Type B pancreatic cell (in vitro differentiated cells): ENCODE data around the gene CALHM4. TPM values are rescaled to one million over a fixed set of nuclear protein-coding genes. Genes with fewer than 3 reads are reported as not detected.

Experiments used
- DNase-seq: peaks from one replicate; pipeline ENCODE4 v3.0.0; 2021; ENCODE audit warnings: mixed read lengths; ENCODE audit not compliant: unreplicated experiment; ENCODE audit errors: extremely low spot score
- H3K27ac Mint-ChIP-seq: 2 replicates; pipeline ENCODE4 v1.8.0; 2021; ENCODE audit warnings: mild to moderate bottlenecking, mixed read lengths
- H3K27me3 Mint-ChIP-seq: 2 replicates; pipeline ENCODE4 v1.8.0; 2021; ENCODE audit warnings: mixed read lengths
- H3K36me3 Mint-ChIP-seq: 2 replicates; pipeline ENCODE4 v1.8.0; 2021; ENCODE audit warnings: mixed read lengths
- H3K4me1 Mint-ChIP-seq: one replicate; pipeline ENCODE4 v1.8.0; 2021; ENCODE audit warnings: mixed read lengths; ENCODE audit not compliant: unreplicated experiment
- H3K4me3 Mint-ChIP-seq: 2 replicates; pipeline ENCODE4 v1.8.0; 2021; ENCODE audit warnings: mild to moderate bottlenecking, mixed read lengths
- H3K9me3 Mint-ChIP-seq: 2 replicates; pipeline ENCODE4 v1.8.0; 2021; ENCODE audit warnings: mixed read lengths
- CTCF ChIP-seq: fragments of 200-600 bp; sonication (generic); conservative IDR thresholded peaks from 2 replicates; pipeline ENCODE4 v1.5.0; 2021; ENCODE audit warnings: antibody characterized with exemption, mild to moderate bottlenecking
- total RNA-seq: library from RNA; stranded (reverse); gene quantifications from 2 replicates; pipeline ENCODE4 v1.2.1, GENCODE V29; 2021; ENCODE audit warnings: low replicate concordance

CALHM4 gene
- total RNA-seq, 1 donor from 2014 or later = not detected

- peaks cover 21% of the 10 kb centered on the region for H3K4me1 Mint-ChIP-seq
- H3K27ac Mint-ChIP-seq = no peak overlapping the region
- H3K27me3 Mint-ChIP-seq = no peaks in the 10 kb centered on the region
- H3K4me3 Mint-ChIP-seq = no peak overlapping the region
- H3K9me3 Mint-ChIP-seq = peaks cover 11% of the 10 kb centered on the region
- DNase-seq = no peak
- TF ChIP-seq CTCF = no peak
- no peaks in the 10 kb centered on the region for H3K36me3 Mint-ChIP-seq
Measured at GRCh38 chr6:116512734-116513133, 40.8 kb upstream of the CALHM4 start.

GRCh38 chr6:116513224-116513875, 40.2 kb upstream of the CALHM4 start:
- no peak for DNase-seq
- Mint-ChIP-seq H3K36me3 (no peaks in the 10 kb centered on the region), H3K27ac (no peak overlapping the region), H3K27me3 (peaks cover 4% of the 10 kb centered on the region), H3K4me3 (no peak overlapping the region), H3K4me1 (peaks cover 25% of the 10 kb centered on the region), H3K9me3 (peaks cover 11% of the 10 kb centered on the region)
- no peak for TF ChIP-seq CTCF

GRCh38 chr6:116514111-116514510, 39.4 kb upstream of the CALHM4 start:
- Mint-ChIP-seq H3K4me3 (no peak overlapping the region), H3K36me3 (no peaks in the 10 kb centered on the region), H3K9me3 (peaks cover 4% of the 10 kb centered on the region), H3K27me3 (peaks cover 4% of the 10 kb centered on the region), H3K27ac (no peak overlapping the region), H3K4me1 (peaks cover 33% of the 10 kb centered on the region)
- no peak for TF ChIP-seq CTCF
- DNase-seq = no peak

GRCh38 chr6:116515141-116515540, 38.4 kb upstream of the CALHM4 start:
- H3K4me3 Mint-ChIP-seq = no peak overlapping the region
- peaks cover 4% of the 10 kb centered on the region for H3K27me3 Mint-ChIP-seq
- no peak overlapping the region for H3K27ac Mint-ChIP-seq
- no peak for TF ChIP-seq CTCF
- H3K36me3 Mint-ChIP-seq = no peaks in the 10 kb centered on the region
- H3K9me3 Mint-ChIP-seq = no peaks in the 10 kb centered on the region
- H3K4me1 Mint-ChIP-seq = peaks cover 33% of the 10 kb centered on the region
- no peak for DNase-seq

- no peaks in the 10 kb centered on the region for H3K9me3 Mint-ChIP-seq
- no peak overlapping the region for H3K4me3 Mint-ChIP-seq
- H3K36me3 Mint-ChIP-seq = no peaks in the 10 kb centered on the region
- peaks cover 12% of the 10 kb centered on the region for H3K4me1 Mint-ChIP-seq
- H3K27me3 Mint-ChIP-seq = peaks cover 4% of the 10 kb centered on the region
- no peak for DNase-seq
- TF ChIP-seq CTCF = no peak
- no peak overlapping the region for H3K27ac Mint-ChIP-seq
Measured at GRCh38 chr6:116518621-116519368, 34.8 kb upstream of the CALHM4 start.
